HG03571 (cell line): ENCODE data around the gene NRXN3.
"Not testable (repeated sequence)": the region's sequence is repeated elsewhere in the genome, so short reads cannot be mapped to it uniquely, and the experiment has no call there.

Source experiments
- ATAC-seq: cut with Tn5 transposase; IDR thresholded peaks from one replicate; pipeline ENCODE4 v1.9.1; 2021; ENCODE audit not compliant: unreplicated experiment

The NRXN3 gene

GRCh38 chr14:78566026-78566858 is 396.1 kb downstream of the NRXN3 start:
- peak; percentile 92 for ATAC-seq

GRCh38 chr14:78566859-78567172 is 396.6 kb downstream of the NRXN3 start:
- peak; percentile 11 for ATAC-seq

GRCh38 chr14:78567343-78567742 is 397.2 kb downstream of the NRXN3 start:
- ATAC-seq, result no peak

- not testable (repeated sequence) for ATAC-seq
Measured at GRCh38 chr14:78573736-78574135, 403.6 kb downstream of the NRXN3 start.

GRCh38 chr14:78576437-78577166 is 406.4 kb downstream of the NRXN3 start:
- no peak for ATAC-seq

- no peak for ATAC-seq
Measured at GRCh38 chr14:78581229-78581628, 411.1 kb downstream of the NRXN3 start.

GRCh38 chr14:78586681-78587080 is 416.5 kb downstream of the NRXN3 start:
- no peak for ATAC-seq

- no peak for ATAC-seq
Measured at GRCh38 chr14:78588906-78589305, 418.7 kb downstream of the NRXN3 start.

GRCh38 chr14:78592616-78593219 is 422.5 kb downstream of the NRXN3 start:
- ATAC-seq, result no peak

GRCh38 chr14:78593949-78594348 is 423.8 kb downstream of the NRXN3 start:
- ATAC-seq, result no peak

GRCh38 chr14:78595797-78596196 is 425.6 kb downstream of the NRXN3 start:
- no peak for ATAC-seq

- ATAC-seq, result peak; percentile 86
Measured at GRCh38 chr14:78598046-78598920, 428.1 kb downstream of the NRXN3 start.

- no peak for ATAC-seq
Measured at GRCh38 chr14:78605025-78605762, 435.0 kb downstream of the NRXN3 start.

GRCh38 chr14:78605897-78606500 is 435.8 kb downstream of the NRXN3 start:
- ATAC-seq, result no peak

- no peak for ATAC-seq
Measured at GRCh38 chr14:78608998-78609787, 439.0 kb downstream of the NRXN3 start.

GRCh38 chr14:78610994-78611393 is 440.8 kb downstream of the NRXN3 start:
- ATAC-seq, result no peak

GRCh38 chr14:78611796-78612571 is 441.8 kb downstream of the NRXN3 start:
- no peak for ATAC-seq

GRCh38 chr14:78612666-78613065 is 442.5 kb downstream of the NRXN3 start:
- no peak for ATAC-seq
